Keratinocyte (primary cell): ENCODE measurements around the gene VSIG10L2. TPM values are rescaled to one million over a fixed set of nuclear protein-coding genes. Genes with fewer than 3 reads are reported as not detected.

Experiments used
- DNase-seq: peaks from one replicate; pipeline ENCODE4 v3.0.0-alpha.2; 2011; ENCODE audit warnings: low read depth, missing footprints, low spot score
- FAIRE-seq: peaks from 2 replicates; lab custom pipeline; 2011; peaks lifted over from hg19 to GRCh38; lab: Jason Lieb, UNC
- H2AFZ ChIP-seq: 2 replicates; pipeline ENCODE4 v1.6.0; 2012; ENCODE audit warnings: low read length, control low read depth, inconsistent platforms; ENCODE audit not compliant: control insufficient read depth
- H3K27ac ChIP-seq: 2 replicates; pipeline ENCODE4 v1.5.1; 2011; ENCODE audit warnings: low read length; ENCODE audit not compliant: control insufficient read depth, insufficient read depth
- H3K27me3 ChIP-seq: 3 replicates; pipeline ENCODE4 v1.6.0; 2011; ENCODE audit warnings: low read length; ENCODE audit not compliant: control insufficient read depth, insufficient read depth; ENCODE audit errors: extremely low read depth
- H3K36me3 ChIP-seq, 2 experiments: 2 replicates in 1 of 2; 3 replicates in 1 of 2; pipeline ENCODE4 v1.5.1; 2011; ENCODE audit warnings: low read length in 2 of 2, mild to moderate bottlenecking in 1 of 2; ENCODE audit not compliant: control insufficient read depth in 2 of 2, insufficient read depth in 2 of 2; ENCODE audit errors: extremely low read depth in 1 of 2
- H3K4me1 ChIP-seq: 3 replicates; pipeline ENCODE4 v1.5.1; 2011; ENCODE audit warnings: low read length; ENCODE audit not compliant: control insufficient read depth, insufficient read depth; ENCODE audit errors: extremely low read depth
- H3K4me2 ChIP-seq: 3 replicates; pipeline ENCODE4 v1.6.0; 2011; ENCODE audit warnings: low read depth, low read length; ENCODE audit not compliant: control insufficient read depth, insufficient read depth; ENCODE audit errors: extremely low read depth
- H3K4me3 ChIP-seq, 3 experiments: fragments of 200-600 bp in 1 of 3; sonication (generic) in 1 of 3; 2 replicates in 2 of 3; 3 replicates in 1 of 3; pipeline ENCODE4 v1.5.1; 2011 to 2016; ENCODE audit warnings: low read length in 3 of 3, mild to moderate bottlenecking in 3 of 3, control low read depth in 2 of 3, inconsistent platforms in 1 of 3, low read depth in 1 of 3, mixed read lengths in 1 of 3, mixed run types in 1 of 3, moderate library complexity in 1 of 3; ENCODE audit not compliant: control insufficient read depth in 2 of 3, insufficient read depth in 2 of 3; ENCODE audit errors: extremely low read depth in 1 of 3
- H3K79me2 ChIP-seq: 2 replicates; pipeline ENCODE4 v1.6.0; 2012; ENCODE audit warnings: low read length; ENCODE audit not compliant: control insufficient read depth, insufficient read depth
- H3K9ac ChIP-seq: 3 replicates; pipeline ENCODE4 v1.6.0; 2011; ENCODE audit warnings: low read length; ENCODE audit not compliant: control insufficient read depth, insufficient read depth; ENCODE audit errors: extremely low read depth
- H3K9me1 ChIP-seq: 3 replicates; pipeline ENCODE4 v1.6.0; 2011; ENCODE audit warnings: low read length; ENCODE audit not compliant: control insufficient read depth, insufficient read depth; ENCODE audit errors: extremely low read depth
- H3K9me3 ChIP-seq: 2 replicates; pipeline ENCODE4 v1.5.1; 2012; ENCODE audit warnings: low read depth, low read length; ENCODE audit not compliant: control insufficient read depth
- H4K20me1 ChIP-seq: 3 replicates; pipeline ENCODE4 v1.6.0; 2011; ENCODE audit warnings: low read length; ENCODE audit not compliant: control insufficient read depth, insufficient read depth; ENCODE audit errors: extremely low read depth
- CTCF ChIP-seq, 3 experiments: IDR thresholded peaks in 1 of 3; conservative IDR thresholded peaks in 1 of 3; optimal IDR thresholded peaks in 1 of 3; 2 replicates in 2 of 3; 3 replicates in 1 of 3; pipeline versions ENCODE3 to v1.5.1; 2011; ENCODE audit warnings: low read length in 3 of 3, mild to moderate bottlenecking in 3 of 3, moderate library complexity in 2 of 3, control low read depth in 1 of 3, inconsistent platforms in 1 of 3; ENCODE audit not compliant: insufficient read depth in 2 of 3; ENCODE audit errors: extremely low read depth in 1 of 3
- EZH2 ChIP-seq: IDR thresholded peaks from one replicate; pipeline ENCODE4 v1.6.1; 2012; ENCODE audit warnings: inconsistent platforms, mild to moderate bottlenecking, low read length, moderate library complexity
- dilution Hi-C: fragments of 300-500 bp; cut with MboI; formaldehyde crosslinking; loops from one replicate; pipeline ENCODE4 v1.7.0; 2020; ENCODE audit warnings: low sequenced_read_pairs; ENCODE audit not compliant: extremely low pct_ligation_motif_present
- polyA plus RNA-seq, 5 experiments: library from polyadenylated mRNA; depleted of rRNA in 3 of 5; stranded (reverse) in 3 of 5; stranded (forward) in 1 of 5; unstranded in 1 of 5; fragments of >200 nt; gene quantifications; 1 replicate in 1 of 5; 2 replicates in 3 of 5; 3 replicates in 1 of 5; pipeline versions ENCODE4 v1.2.1 to v1.2.3, GENCODE V29; 2011 to 2012; ENCODE audit warnings: missing spikeins in 2 of 5, low read depth in 1 of 5, low replicate concordance in 1 of 5

Gene VSIG10L2
- polyA plus RNA-seq, 1 donor (not counting 4 experiments of a cell fraction or from before 2014, with no cell fraction given): 0.09 TPM

GRCh38 chr11:125979511-125979910, 33.7 kb downstream of the VSIG10L2 start:
- dilution Hi-C loops: no loop called here
- DNase-seq: no peak
- H3K9ac ChIP-seq: no peak overlapping the region

GRCh38 chr11:125980436-125980835, 34.6 kb downstream of the VSIG10L2 start:
- H3K9ac ChIP-seq: no peak overlapping the region
- H3K4me3 ChIP-seq: no peak overlapping the region
- no peak for TF ChIP-seq CTCF (optimal IDR thresholded peaks at IDR 0.05 in 1 of 3, IDR thresholded peaks at IDR 0.05 in 1 of 3, conservative IDR thresholded peaks at IDR 0.05 in 1 of 3; ENCODE audit: extremely low read depth in 1 of 3, insufficient read depth in 2 of 3, low read length in 3 of 3)
- TF ChIP-seq EZH2: no peak
- peaks cover 11% of the 10 kb centered on the region for H3K4me1 ChIP-seq
- no peaks in the 10 kb centered on the region for H3K9me3 ChIP-seq
- no peak overlapping the region for H3K27ac ChIP-seq
- H2AFZ ChIP-seq: no peak overlapping the region
- DNase-seq: no peak
- dilution Hi-C loops: no loop called here
- H4K20me1 ChIP-seq: no peaks in the 10 kb centered on the region
- no peaks in the 10 kb centered on the region for H3K9me1 ChIP-seq
- H3K79me2 ChIP-seq: no peaks in the 10 kb centered on the region
- H3K36me3 ChIP-seq: no peaks in the 10 kb centered on the region
- FAIRE-seq: no peak
- no peaks in the 10 kb centered on the region for H3K27me3 ChIP-seq
- H3K4me2 ChIP-seq: no peak overlapping the region

More at GRCh38 chr11:125979511-125979910, 33.7 kb downstream of the VSIG10L2 start:
- no peaks in the 10 kb centered on the region for H3K27me3 ChIP-seq
- H2AFZ ChIP-seq: no peak overlapping the region
- TF ChIP-seq CTCF (optimal IDR thresholded peaks at IDR 0.05 in 1 of 3, IDR thresholded peaks at IDR 0.05 in 1 of 3, conservative IDR thresholded peaks at IDR 0.05 in 1 of 3; ENCODE audit: extremely low read depth in 1 of 3, insufficient read depth in 2 of 3, low read length in 3 of 3) (no peak), EZH2 (no peak)
- H3K4me2 ChIP-seq: no peak overlapping the region
- no peaks in the 10 kb centered on the region for H3K9me3 ChIP-seq
- H3K9me1 ChIP-seq: no peaks in the 10 kb centered on the region
- FAIRE-seq: no peak
- no peaks in the 10 kb centered on the region for H4K20me1 ChIP-seq
- no peak overlapping the region for H3K4me3 ChIP-seq
- H3K36me3 ChIP-seq: no peaks in the 10 kb centered on the region
- no peak overlapping the region for H3K27ac ChIP-seq
- H3K79me2 ChIP-seq: no peaks in the 10 kb centered on the region
- peaks cover 11% of the 10 kb centered on the region for H3K4me1 ChIP-seq
